ENCODE measurements around the gene ZBTB7C. TPM values are rescaled to one million over a fixed set of nuclear protein-coding genes. Genes with fewer than 3 reads are reported as not detected.

The ZBTB7C gene
- total RNA-seq, 1 donor from 2014 or later = 13.0 TPM

GRCh38 chr18:48116017-48116416 is 293.2 kb downstream of the ZBTB7C start:
- no peak for TF ChIP-seq CTCF (conservative IDR thresholded peaks at IDR 0.05)
- H3K36me3 Mint-ChIP-seq = no peaks in the 10 kb centered on the region
- no peak for DNase-seq (ENCODE audit: extremely low spot score, unreplicated experiment)
- no peaks in the 10 kb centered on the region for H3K4me1 Mint-ChIP-seq (ENCODE audit: unreplicated experiment)
- H3K27ac Mint-ChIP-seq = no peak overlapping the region
- no peaks in the 10 kb centered on the region for H3K27me3 Mint-ChIP-seq
- H3K9me3 Mint-ChIP-seq = no peaks in the 10 kb centered on the region
- H3K4me3 Mint-ChIP-seq = no peak overlapping the region

- Mint-ChIP-seq H3K4me1 (ENCODE audit: unreplicated experiment) (no peaks in the 10 kb centered on the region), H3K36me3 (no peaks in the 10 kb centered on the region), H3K27ac (no peak overlapping the region), H3K4me3 (no peak overlapping the region), H3K9me3 (no peaks in the 10 kb centered on the region), H3K27me3 (no peaks in the 10 kb centered on the region)
- no peak for TF ChIP-seq CTCF (conservative IDR thresholded peaks at IDR 0.05)
- DNase-seq (ENCODE audit: extremely low spot score, unreplicated experiment) = no peak
These were observed 295.5 kb downstream of the ZBTB7C start for GRCh38 chr18:48113691-48114090.

- H3K27ac Mint-ChIP-seq = no peak overlapping the region
- H3K9me3 Mint-ChIP-seq = no peaks in the 10 kb centered on the region
- no peak for DNase-seq (ENCODE audit: extremely low spot score, unreplicated experiment)
- no peak for TF ChIP-seq CTCF (conservative IDR thresholded peaks at IDR 0.05)
- H3K4me1 Mint-ChIP-seq (ENCODE audit: unreplicated experiment) = peaks cover 4% of the 10 kb centered on the region
- no peaks in the 10 kb centered on the region for H3K36me3 Mint-ChIP-seq
- H3K4me3 Mint-ChIP-seq = no peak overlapping the region
- H3K27me3 Mint-ChIP-seq = no peaks in the 10 kb centered on the region
These were observed 297.6 kb downstream of the ZBTB7C start for GRCh38 chr18:48111587-48111986.

GRCh38 chr18:48110797-48111196 is 298.4 kb downstream of the ZBTB7C start:
- Mint-ChIP-seq H3K27ac (no peak overlapping the region), H3K9me3 (no peaks in the 10 kb centered on the region), H3K27me3 (peaks cover 4% of the 10 kb centered on the region), H3K4me1 (ENCODE audit: unreplicated experiment) (peaks cover 12% of the 10 kb centered on the region), H3K36me3 (no peaks in the 10 kb centered on the region), H3K4me3 (no peak overlapping the region)
- no peak for TF ChIP-seq CTCF (conservative IDR thresholded peaks at IDR 0.05)
- no peak for DNase-seq (ENCODE audit: extremely low spot score, unreplicated experiment)

GRCh38 chr18:48109961-48110493 is 299.2 kb downstream of the ZBTB7C start:
- Mint-ChIP-seq H3K4me1 (ENCODE audit: unreplicated experiment) (peaks cover 16% of the 10 kb centered on the region), H3K4me3 (no peak overlapping the region), H3K36me3 (no peaks in the 10 kb centered on the region), H3K27ac (no peak overlapping the region), H3K9me3 (no peaks in the 10 kb centered on the region), H3K27me3 (peaks cover 4% of the 10 kb centered on the region)
- no peak for DNase-seq (ENCODE audit: extremely low spot score, unreplicated experiment)
- no peak for TF ChIP-seq CTCF (conservative IDR thresholded peaks at IDR 0.05)

- TF ChIP-seq CTCF (conservative IDR thresholded peaks at IDR 0.05) = no peak
- Mint-ChIP-seq H3K4me1 (ENCODE audit: unreplicated experiment) (peaks cover 16% of the 10 kb centered on the region), H3K36me3 (no peaks in the 10 kb centered on the region), H3K9me3 (no peaks in the 10 kb centered on the region), H3K4me3 (no peak overlapping the region), H3K27me3 (peaks cover 4% of the 10 kb centered on the region), H3K27ac (no peak overlapping the region)
- DNase-seq (ENCODE audit: extremely low spot score, unreplicated experiment) = no peak
These were observed 301.0 kb downstream of the ZBTB7C start for GRCh38 chr18:48108136-48108535.

Measured in type B pancreatic cell (in vitro differentiated cells).